ENCODE results near the gene FHOD3.

- TF ChIP-seq, protein P1, sequence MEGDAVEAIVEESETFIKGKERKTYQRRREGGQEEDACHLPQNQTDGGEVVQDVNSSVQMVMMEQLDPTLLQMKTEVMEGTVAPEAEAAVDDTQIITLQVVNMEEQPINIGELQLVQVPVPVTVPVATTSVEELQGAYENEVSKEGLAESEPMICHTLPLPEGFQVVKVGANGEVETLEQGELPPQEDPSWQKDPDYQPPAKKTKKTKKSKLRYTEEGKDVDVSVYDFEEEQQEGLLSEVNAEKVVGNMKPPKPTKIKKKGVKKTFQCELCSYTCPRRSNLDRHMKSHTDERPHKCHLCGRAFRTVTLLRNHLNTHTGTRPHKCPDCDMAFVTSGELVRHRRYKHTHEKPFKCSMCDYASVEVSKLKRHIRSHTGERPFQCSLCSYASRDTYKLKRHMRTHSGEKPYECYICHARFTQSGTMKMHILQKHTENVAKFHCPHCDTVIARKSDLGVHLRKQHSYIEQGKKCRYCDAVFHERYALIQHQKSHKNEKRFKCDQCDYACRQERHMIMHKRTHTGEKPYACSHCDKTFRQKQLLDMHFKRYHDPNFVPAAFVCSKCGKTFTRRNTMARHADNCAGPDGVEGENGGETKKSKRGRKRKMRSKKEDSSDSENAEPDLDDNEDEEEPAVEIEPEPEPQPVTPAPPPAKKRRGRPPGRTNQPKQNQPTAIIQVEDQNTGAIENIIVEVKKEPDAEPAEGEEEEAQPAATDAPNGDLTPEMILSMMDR (IDR thresholded peaks at IDR 0.05): no peak
- TF ChIP-seq POLR2A (IDR thresholded peaks at IDR 0.05) (no peak), EP300 (IDR thresholded peaks at IDR 0.05) (no peak)
Observed at GRCh38 chr18:36262971-36263370, 34.5 kb upstream of the FHOD3 start.
